Measurements from ENCODE around the gene ADD3.
"Not testable (repeated sequence)": the region's sequence is repeated elsewhere in the genome, so short reads cannot be mapped to it uniquely, and the experiment has no call there.

The ADD3 gene

GRCh38 chr10:109982123-109982522, 25.7 kb upstream of the ADD3 start:
- POLR2A ChIA-PET, result no interaction called here
- CTCF ChIA-PET, result interaction anchor here (0.8 to 6.1 kb wide), 7 partner anchors 9 to 162 kb away, joined by 3 to 30 read pairs (median 3); no protein-coding TSS in a partner anchor

GRCh38 chr10:109982812-109983211, 25.0 kb upstream of the ADD3 start:
- ChIA-PET CTCF (interaction anchor here (1.1 to 6.1 kb wide), 4 partner anchors 10 to 20 kb away, joined by 3 to 30 read pairs (median 4); no protein-coding TSS in a partner anchor), POLR2A (no interaction called here)
- DNase-seq (ENCODE audit: extremely low spot score), result no peak
- TF ChIP-seq CTCF (IDR thresholded peaks at IDR 0.05; ENCODE audit: control extremely low read depth, extremely low read depth, low read depth, missing control alignments), result no peak

More at GRCh38 chr10:109982123-109982522, 25.7 kb upstream of the ADD3 start:
- DNase-seq (ENCODE audit: extremely low spot score), result no peak
- no peak for TF ChIP-seq CTCF (IDR thresholded peaks at IDR 0.05; ENCODE audit: control extremely low read depth, extremely low read depth, low read depth, missing control alignments)

- no peak for DNase-seq (ENCODE audit: extremely low spot score)
- TF ChIP-seq CTCF (IDR thresholded peaks at IDR 0.05; ENCODE audit: control extremely low read depth, extremely low read depth, low read depth, missing control alignments), result no peak
- POLR2A ChIA-PET, result no interaction called here
- CTCF ChIA-PET, result no interaction called here
These were observed 23.8 kb upstream of the ADD3 start for GRCh38 chr10:109984013-109984412.

- CTCF ChIA-PET; DNase-seq (ENCODE audit: extremely low spot score); POLR2A ChIA-PET: not testable (repeated sequence)
These were observed 22.0 kb upstream of the ADD3 start for GRCh38 chr10:109985768-109986167.

- DNase-seq (ENCODE audit: extremely low spot score), result no peak
- POLR2A ChIA-PET, result no interaction called here
These were observed 20.2 kb upstream of the ADD3 start for GRCh38 chr10:109987452-109988211.

GRCh38 chr10:109988212-109988596, 19.6 kb upstream of the ADD3 start:
- TF ChIP-seq CTCF (IDR thresholded peaks at IDR 0.05; ENCODE audit: control extremely low read depth, extremely low read depth, low read depth, missing control alignments), result no peak
- no peak for DNase-seq (ENCODE audit: extremely low spot score)
- CTCF ChIA-PET, result interaction anchor here (0.8 to 3.6 kb wide), 5 partner anchors 10 to 150 kb away, joined by 3 to 32 read pairs (median 3); no protein-coding TSS in a partner anchor
- POLR2A ChIA-PET, result no interaction called here

More at GRCh38 chr10:109987452-109988211, 20.2 kb upstream of the ADD3 start:
- CTCF ChIA-PET, result interaction anchor here (0.8 to 3.6 kb wide), 5 partner anchors 9 to 151 kb away, joined by 3 to 32 read pairs (median 3); no protein-coding TSS in a partner anchor
- TF ChIP-seq CTCF (IDR thresholded peaks at IDR 0.05; ENCODE audit: control extremely low read depth, extremely low read depth, low read depth, missing control alignments), result no peak

- POLR2A ChIA-PET, result no interaction called here
- DNase-seq (ENCODE audit: extremely low spot score), result no peak
- no peak for TF ChIP-seq CTCF (IDR thresholded peaks at IDR 0.05; ENCODE audit: control extremely low read depth, extremely low read depth, low read depth, missing control alignments)
- CTCF ChIA-PET, result interaction anchor here (0.9 to 2.4 kb wide), 3 partner anchors 9 to 34 kb away, joined by 3 to 25 read pairs (median 6); no protein-coding TSS in a partner anchor
These were observed 16.4 kb upstream of the ADD3 start for GRCh38 chr10:109991266-109991855.
